Activated CD8-positive, alpha-beta memory T cell treated with anti-CD3 and anti-CD28 coated beads, Interleukin-2, amount 50 U/mL, for 4 hours (primary cell): ENCODE results near the gene NSD1.
A peak's percentile ranks its signal among the peaks of the same experiment; 100 is the strongest.

Experiments used
- DNase-seq: peaks from one replicate; pipeline ENCODE4 v3.0.0-alpha.2; 2020

The NSD1 gene

GRCh38 chr5:177311723-177312648 lies 178.4 kb downstream of the NSD1 start, which contains the start of gene MXD3:
TSS of gene MXD3 (minus strand) at chr5:177311898. CDS start at chr5:177311830, 68 bp downstream.
- peak; percentile 94 for DNase-seq

GRCh38 chr5:177312649-177313181 lies 179.1 kb downstream of the NSD1 start:
- DNase-seq: no peak

GRCh38 chr5:177313561-177314259 lies 180.1 kb downstream of the NSD1 start:
- no peak for DNase-seq

- DNase-seq: no peak
These were observed 181.1 kb downstream of the NSD1 start for GRCh38 chr5:177314376-177315342.

GRCh38 chr5:177315411-177315810 lies 181.8 kb downstream of the NSD1 start:
- no peak for DNase-seq

GRCh38 chr5:177316005-177316404 lies 182.4 kb downstream of the NSD1 start:
- no peak for DNase-seq

GRCh38 chr5:177317959-177318377 lies 184.4 kb downstream of the NSD1 start:
- peak; percentile 79 for DNase-seq

- no peak for DNase-seq
These were observed 186.5 kb downstream of the NSD1 start for GRCh38 chr5:177319913-177320588.

GRCh38 chr5:177320879-177321278 lies 187.3 kb downstream of the NSD1 start:
- no peak for DNase-seq

GRCh38 chr5:177325868-177326381 lies 192.4 kb downstream of the NSD1 start:
- DNase-seq: no peak

- no peak for DNase-seq
These were observed 194.3 kb downstream of the NSD1 start for GRCh38 chr5:177327539-177328522.

GRCh38 chr5:177328545-177329231 lies 195.1 kb downstream of the NSD1 start:
- DNase-seq: no peak

GRCh38 chr5:177329883-177330282 lies 196.3 kb downstream of the NSD1 start:
- DNase-seq: no peak

- DNase-seq: no peak
These were observed 197.6 kb downstream of the NSD1 start for GRCh38 chr5:177330991-177331842.

- no peak for DNase-seq
These were observed 198.7 kb downstream of the NSD1 start for GRCh38 chr5:177332031-177332895.

- DNase-seq: no peak
These were observed 199.3 kb downstream of the NSD1 start for GRCh38 chr5:177332896-177333260.

GRCh38 chr5:177333420-177334154 lies 200.0 kb downstream of the NSD1 start:
- DNase-seq: no peak
